Esophagus muscularis mucosa (tissue), 4 donors: ENCODE measurements around the gene ENTPD5. TPM values are rescaled to one million over a fixed set of nuclear protein-coding genes. Genes with fewer than 3 reads are reported as not detected.
A peak's percentile ranks its signal among the peaks of the same experiment; 100 is the strongest.

Source experiments
- DNase-seq: peaks from one replicate; pipeline ENCODE4 v3.0.0-alpha.2; 2017; ENCODE audit errors: extremely low spot score
- H3K27ac ChIP-seq, 4 donors: fragments of 200-600 bp; sonication (generic); replicated peaks in 1 of 4; 1 replicate in 3 of 4; 2 replicates in 1 of 4; pipeline ENCODE4 v1.5.1; 2016 to 2019; ENCODE audit warnings: mild to moderate bottlenecking in 1 of 4
- H3K27me3 ChIP-seq, 4 donors: fragments of 200-600 bp; sonication (generic); one replicate each; pipeline versions ENCODE4 v1.5.1 to v1.6.0; 2016 to 2019
- H3K36me3 ChIP-seq, 4 donors: fragments of 200-600 bp; sonication (generic); one replicate each; pipeline ENCODE4 v1.5.1; 2016 to 2019
- H3K4me1 ChIP-seq, 4 donors: fragments of 200-600 bp; sonication (generic); one replicate each; pipeline ENCODE4 v1.5.1; 2016 to 2019
- H3K4me3 ChIP-seq, 4 donors: fragments of 200-600 bp; sonication (generic); 1 replicate in 2 of 4; 2 replicates in 2 of 4; pipeline ENCODE4 v1.5.1; 2016 to 2019; ENCODE audit warnings: mild to moderate bottlenecking in 4 of 4, moderate library complexity in 1 of 4
- H3K9me3 ChIP-seq, 4 donors: fragments of 200-600 bp; sonication (generic); 1 replicate in 3 of 4; 2 replicates in 1 of 4; pipeline ENCODE4 v1.5.1; 2016 to 2019
- EP300 ChIP-seq: sonication (generic); formaldehyde crosslinking; IDR thresholded peaks from one replicate; pipeline ENCODE4 v1.6.1; 2017; ENCODE audit warnings: antibody characterized with exemption
- POLR2A ChIP-seq: fragments of 450-650 bp; IDR thresholded peaks from one replicate; pipeline ENCODE4 v1.6.1; 2017; ENCODE audit warnings: antibody characterized with exemption, moderate library complexity, mild to moderate bottlenecking, low read depth
- POLR2AphosphoS5 ChIP-seq, 2 donors: sonication (generic); formaldehyde crosslinking; IDR thresholded peaks; one replicate each; pipeline ENCODE4 v1.6.1; 2017; ENCODE audit warnings: antibody characterized with exemption in 2 of 2
- WGBS: methylation state at CpG from one replicate; pipeline ENCODE4 v1.1.5; 2018; 5-methylcytosine and 5-hydroxymethylcytosine counted together
- intact Hi-C: fragments of 100-400 bp; cut with DNase I; formaldehyde crosslinking; loops from one replicate; pipeline ENCODE4 v1.15.1; 2023
- total RNA-seq, 4 donors: library from RNA; depleted of rRNA; stranded (reverse); fragments of >200 nt; gene quantifications; one replicate each; pipeline versions ENCODE4 v1.1.0 to v1.2.1, GENCODE V29; 2016
- TF ChIP-seq, protein P1 (sequence below), 3 experiments: fragments of 200-600 bp in 2 of 3; fragments of 450-650 bp in 1 of 3; sonication (generic) in 2 of 3; IDR thresholded peaks; one replicate each; pipeline ENCODE4 v1.5.1; 2017 to 2019; ENCODE audit warnings: antibody characterized with exemption in 3 of 3, mild to moderate bottlenecking in 2 of 3, moderate library complexity in 1 of 3

The ENTPD5 gene
- total RNA-seq, 4 donors from 2014 or later, result 5.5 to 9.6 (median 6.0) TPM

- H3K4me1 ChIP-seq, result no peaks in the 10 kb centered on the region
- H3K27ac ChIP-seq, result no peak overlapping the region
- no peaks in the 10 kb centered on the region for H3K27me3 ChIP-seq
- H3K36me3 ChIP-seq, result peaks cover 0 to 42% (median 10%) of the 10 kb centered on the region in 4 donors
- DNase-seq, result no peak
- 64% methylated on average over 3 of the region's 3 CpGs for WGBS
- TF ChIP-seq, protein P1, sequence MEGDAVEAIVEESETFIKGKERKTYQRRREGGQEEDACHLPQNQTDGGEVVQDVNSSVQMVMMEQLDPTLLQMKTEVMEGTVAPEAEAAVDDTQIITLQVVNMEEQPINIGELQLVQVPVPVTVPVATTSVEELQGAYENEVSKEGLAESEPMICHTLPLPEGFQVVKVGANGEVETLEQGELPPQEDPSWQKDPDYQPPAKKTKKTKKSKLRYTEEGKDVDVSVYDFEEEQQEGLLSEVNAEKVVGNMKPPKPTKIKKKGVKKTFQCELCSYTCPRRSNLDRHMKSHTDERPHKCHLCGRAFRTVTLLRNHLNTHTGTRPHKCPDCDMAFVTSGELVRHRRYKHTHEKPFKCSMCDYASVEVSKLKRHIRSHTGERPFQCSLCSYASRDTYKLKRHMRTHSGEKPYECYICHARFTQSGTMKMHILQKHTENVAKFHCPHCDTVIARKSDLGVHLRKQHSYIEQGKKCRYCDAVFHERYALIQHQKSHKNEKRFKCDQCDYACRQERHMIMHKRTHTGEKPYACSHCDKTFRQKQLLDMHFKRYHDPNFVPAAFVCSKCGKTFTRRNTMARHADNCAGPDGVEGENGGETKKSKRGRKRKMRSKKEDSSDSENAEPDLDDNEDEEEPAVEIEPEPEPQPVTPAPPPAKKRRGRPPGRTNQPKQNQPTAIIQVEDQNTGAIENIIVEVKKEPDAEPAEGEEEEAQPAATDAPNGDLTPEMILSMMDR (IDR thresholded peaks at IDR 0.05), result peak; percentile 54 to 71 (median 63)
- TF ChIP-seq EP300, result no peak
- no peaks in the 10 kb centered on the region for H3K9me3 ChIP-seq
- intact Hi-C loops, result no loop called here
- no peak overlapping the region for H3K4me3 ChIP-seq
Measured at GRCh38 chr14:74038020-74038859, 19.2 kb upstream of the ENTPD5 start.

- WGBS, result 98% methylated on average over 4 of the region's 4 CpGs
- intact Hi-C loops, result no loop called here
Measured at GRCh38 chr14:74035556-74035955, 16.5 kb upstream of the ENTPD5 start.

DNA sequence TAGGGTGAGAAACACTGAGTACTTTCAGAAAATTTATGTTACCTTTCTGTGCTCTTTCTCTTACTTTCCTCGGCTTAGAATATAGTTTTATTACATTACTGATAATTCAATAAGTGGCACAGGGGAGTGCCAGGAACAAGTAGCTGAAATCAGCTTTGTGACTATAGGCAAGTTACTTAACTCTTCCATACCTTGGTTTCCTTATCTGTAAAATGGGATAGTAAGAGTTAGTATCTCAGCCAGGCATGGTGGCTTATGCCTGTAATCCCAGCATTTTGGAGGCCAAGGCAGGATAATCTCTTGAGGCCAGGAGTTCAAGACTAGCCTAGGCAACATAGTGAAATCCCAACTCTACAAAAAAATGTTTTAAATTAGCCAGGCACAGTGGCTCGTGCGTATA, 15.5 kb upstream of the ENTPD5 start:
- intact Hi-C loops, result no loop called here
- WGBS, result 65% methylated on average over 3 of the region's 3 CpGs
- no peak overlapping the region for H3K27ac ChIP-seq
- DNase-seq, result no peak
- H3K27me3 ChIP-seq, result no peaks in the 10 kb centered on the region
- no peaks in the 10 kb centered on the region for H3K4me1 ChIP-seq
- TF ChIP-seq POLR2AphosphoS5 (IDR thresholded peaks at IDR 0.05), result no peak
- TF ChIP-seq, protein P1 (IDR thresholded peaks at IDR 0.05), result no peak
- TF ChIP-seq POLR2A, result no peak
- no peak for TF ChIP-seq EP300
- H3K36me3 ChIP-seq, result peaks cover 0 to 32% (median 0%) of the 10 kb centered on the region in 4 donors
- no peaks in the 10 kb centered on the region for H3K9me3 ChIP-seq
- H3K4me3 ChIP-seq, result no peak overlapping the region

More at GRCh38 chr14:74035556-74035955, 16.5 kb upstream of the ENTPD5 start:
- Histone ChIP-seq H3K9me3 (no peaks in the 10 kb centered on the region), H3K27me3 (no peaks in the 10 kb centered on the region), H3K36me3 (peaks cover 0 to 32% (median 0%) of the 10 kb centered on the region in 4 donors), H3K4me1 (no peaks in the 10 kb centered on the region), H3K4me3 (no peak overlapping the region), H3K27ac (no peak overlapping the region)
- no peak for DNase-seq
- TF ChIP-seq POLR2AphosphoS5 (IDR thresholded peaks at IDR 0.05) (no peak), POLR2A (no peak), EP300 (no peak)
- TF ChIP-seq, protein P1 (IDR thresholded peaks at IDR 0.05), result no peak

DNA sequence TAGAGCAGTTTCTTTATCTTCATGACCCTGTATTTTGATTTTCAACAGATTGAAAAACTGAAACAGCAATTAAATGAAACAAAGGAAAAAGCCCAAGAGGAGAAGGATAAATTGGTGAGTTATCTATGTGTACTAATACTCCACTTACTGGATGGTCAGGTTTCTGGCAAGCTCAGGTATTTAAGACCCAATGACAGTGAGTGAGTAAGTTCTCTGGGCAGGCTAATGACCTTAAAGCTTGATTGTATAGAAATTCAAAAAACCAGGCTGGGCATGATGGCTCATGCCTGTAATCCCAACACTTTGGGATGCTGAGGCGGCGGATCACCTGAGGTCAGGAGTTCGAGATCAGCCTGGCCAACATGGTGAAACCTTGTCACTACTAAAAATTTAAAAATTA, 10.0 kb upstream of the ENTPD5 start:
- TF ChIP-seq POLR2A (no peak), POLR2AphosphoS5 (IDR thresholded peaks at IDR 0.05) (no peak), EP300 (no peak)
- TF ChIP-seq, protein P1 (IDR thresholded peaks at IDR 0.05), result no peak
- Histone ChIP-seq H3K4me1 (no peaks in the 10 kb centered on the region), H3K36me3 (peaks cover 0 to 23% (median 0%) of the 10 kb centered on the region in 4 donors), H3K9me3 (no peaks in the 10 kb centered on the region), H3K27me3 (no peaks in the 10 kb centered on the region), H3K4me3 (no peak overlapping the region), H3K27ac (no peak overlapping the region)
- intact Hi-C loops, result no loop called here
- 93% methylated on average over 3 of the region's 3 CpGs for WGBS
- no peak for DNase-seq
